Measurements from ENCODE around the gene IMP3.

Gene IMP3

GRCh38 chr15:75672646-75673425 lies 32.8 kb upstream of the IMP3 start:
- DNase-seq = no peak

DNA sequence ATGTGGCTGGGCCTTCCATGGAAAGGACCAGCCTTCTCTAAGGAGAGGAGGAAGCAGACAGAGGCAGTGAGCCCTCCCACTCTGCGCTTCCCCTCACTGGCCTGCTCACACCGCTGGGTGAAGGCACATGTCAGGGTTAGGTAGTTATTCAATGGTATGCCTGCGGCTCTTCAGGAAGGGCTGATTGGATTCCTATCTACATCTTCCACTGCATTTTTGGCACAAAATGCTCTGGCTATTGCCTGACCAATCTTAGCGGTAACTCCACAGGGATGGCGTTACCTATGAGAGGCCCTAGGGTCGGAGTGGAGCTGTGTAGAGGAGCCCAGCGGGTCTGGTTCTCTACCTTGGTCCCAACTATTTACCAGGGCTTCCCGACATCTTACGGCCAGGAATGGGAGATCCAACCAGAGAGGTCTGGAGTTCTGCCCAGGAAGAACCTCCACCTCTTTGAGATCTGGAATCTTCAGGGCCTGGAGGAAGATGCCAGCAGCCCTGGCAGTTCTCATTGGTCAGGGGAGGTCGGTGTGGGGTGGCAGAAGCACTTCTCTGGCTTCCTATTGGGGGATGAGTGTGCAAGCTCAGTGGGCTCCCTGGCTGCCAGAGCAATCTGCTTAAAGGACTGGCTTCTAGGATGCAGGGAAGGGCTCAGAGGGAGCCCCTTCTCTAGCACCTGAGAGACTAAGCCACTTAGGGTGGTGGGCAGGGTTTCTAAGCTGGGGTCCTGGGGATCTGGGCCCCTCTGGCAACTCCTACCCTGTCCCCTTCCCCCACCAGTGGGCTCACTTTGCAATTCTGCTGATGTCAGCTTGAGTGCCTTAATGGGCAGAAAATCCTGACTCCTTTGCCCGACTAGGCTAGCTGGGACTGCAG lies 31.9 kb upstream of the IMP3 start:
- no peak for DNase-seq

GRCh38 chr15:75669879-75670212 lies 29.8 kb upstream of the IMP3 start:
- DNase-seq = no peak

DNA sequence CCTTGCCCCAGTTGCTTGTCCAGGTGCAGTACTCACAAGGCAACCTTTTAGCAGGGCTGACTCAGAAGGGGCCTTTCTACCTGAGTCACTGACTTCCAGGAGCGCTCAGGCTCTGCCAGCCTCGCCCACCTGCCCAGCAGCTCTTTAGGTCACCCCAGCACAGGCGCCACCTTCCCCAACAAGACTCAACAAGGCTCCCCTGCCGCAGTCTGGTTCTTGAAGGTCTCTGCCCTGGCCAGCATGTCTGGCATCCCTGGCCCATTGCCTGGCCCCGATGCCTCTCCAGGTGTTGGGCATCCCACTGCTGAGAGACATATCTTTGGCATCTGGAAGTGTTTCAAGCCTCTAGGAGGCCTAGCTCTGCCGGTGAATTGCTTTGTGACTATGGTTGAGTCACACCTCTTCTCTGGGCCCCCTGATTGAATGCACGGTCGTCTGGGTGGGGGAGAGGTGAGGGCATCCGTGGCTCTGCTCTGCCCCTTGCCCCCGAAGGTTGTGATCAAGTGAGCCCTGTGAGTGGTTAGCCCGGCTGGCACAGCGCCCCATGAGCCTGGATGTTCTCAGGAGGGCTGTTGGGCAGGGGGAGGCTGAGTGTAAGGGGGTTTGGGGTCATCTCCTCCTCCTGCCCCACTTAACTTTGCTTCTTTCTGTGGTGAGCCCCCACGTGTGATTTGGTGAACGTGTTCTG lies 29.3 kb upstream of the IMP3 start:
- no peak for DNase-seq

DNA sequence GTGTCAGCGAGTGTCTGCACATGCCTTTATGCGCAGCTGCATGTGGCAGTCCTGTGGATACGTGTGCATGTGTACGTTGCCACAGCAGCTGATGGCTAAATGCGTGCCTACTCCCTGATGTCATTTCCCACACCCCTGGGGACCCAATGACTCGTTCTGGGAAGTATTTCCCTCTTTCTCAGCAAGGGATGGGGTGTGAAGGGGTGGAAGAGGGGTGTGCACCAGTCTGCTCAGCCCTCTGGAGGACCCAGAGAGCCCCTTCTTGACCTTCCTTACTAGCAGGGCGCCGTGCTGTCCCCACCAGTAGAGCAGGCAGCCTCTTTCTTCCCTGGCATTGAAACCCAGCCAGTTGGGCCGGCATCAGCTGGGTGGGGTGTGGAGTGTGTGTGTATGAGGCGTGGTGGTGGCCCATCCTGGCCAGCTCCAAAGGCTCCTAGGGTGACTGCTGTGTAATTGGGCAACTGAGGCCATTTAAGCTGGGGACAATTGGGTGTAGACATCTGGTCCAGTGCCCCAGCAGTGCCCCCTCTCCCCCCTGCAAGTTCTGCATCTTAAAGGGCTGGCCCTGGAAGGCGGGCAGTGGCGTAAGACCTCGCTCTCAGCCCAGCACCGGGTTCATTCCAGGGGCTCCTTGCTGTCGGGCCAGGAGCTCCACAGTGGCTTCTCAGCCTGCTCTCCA lies 26.9 kb upstream of the IMP3 start:
- no peak for DNase-seq

- DNase-seq = no peak
Measured at GRCh38 chr15:75663931-75664421, 24.0 kb upstream of the IMP3 start.

- no peak for DNase-seq
Measured at GRCh38 chr15:75662823-75663519, 22.9 kb upstream of the IMP3 start.

DNA sequence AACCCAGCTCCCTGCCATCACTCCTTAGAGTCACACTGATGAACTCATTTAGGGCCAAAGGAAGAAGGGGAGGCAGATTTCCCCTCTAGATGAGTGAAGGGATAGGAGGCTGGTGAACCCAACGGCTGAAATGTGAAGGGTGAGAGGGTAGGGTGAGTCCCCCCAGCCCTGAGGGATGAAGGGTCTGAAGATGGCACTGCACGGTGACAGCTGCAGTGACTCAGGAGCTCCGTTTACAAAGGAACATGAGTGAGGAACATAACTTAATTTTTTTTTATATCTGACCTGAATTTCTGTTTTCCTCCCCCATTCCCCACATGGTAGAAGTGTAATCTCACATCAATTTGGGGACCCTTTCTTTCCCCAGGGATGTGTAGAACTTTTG lies 21.7 kb upstream of the IMP3 start:
- no peak for DNase-seq

DNA sequence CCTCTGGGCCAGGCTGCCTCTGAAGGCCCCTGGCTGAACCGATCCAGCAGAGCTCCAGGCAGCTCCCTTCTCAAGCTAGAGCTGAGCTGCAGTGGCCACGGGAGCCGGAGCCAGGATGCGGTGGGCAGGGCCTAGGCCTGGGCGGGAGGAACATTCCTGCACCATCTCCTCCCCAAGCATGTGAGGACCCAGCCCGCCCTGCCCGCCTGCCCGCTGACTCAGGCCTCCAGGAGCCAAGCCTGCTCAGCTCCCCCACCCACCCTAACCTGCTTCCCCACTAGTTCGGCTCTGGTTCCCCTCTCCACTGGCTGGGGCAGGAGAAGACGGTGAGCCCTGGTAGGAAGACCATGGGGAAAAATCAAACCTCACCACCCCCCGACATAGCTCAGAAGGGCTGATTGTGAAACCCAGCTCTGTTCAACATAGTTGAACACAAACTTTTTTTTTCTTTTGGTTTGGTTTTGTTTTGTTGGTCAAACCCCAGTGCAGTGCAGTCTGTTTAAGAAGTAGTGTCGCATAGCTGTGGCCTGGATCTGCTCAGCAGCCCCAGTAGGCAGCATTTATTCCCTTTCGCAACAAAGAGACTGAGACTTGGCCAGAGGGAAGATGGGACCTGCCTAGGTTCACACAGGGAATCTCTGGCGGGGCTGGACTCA lies 21.2 kb upstream of the IMP3 start:
- DNase-seq = no peak

DNA sequence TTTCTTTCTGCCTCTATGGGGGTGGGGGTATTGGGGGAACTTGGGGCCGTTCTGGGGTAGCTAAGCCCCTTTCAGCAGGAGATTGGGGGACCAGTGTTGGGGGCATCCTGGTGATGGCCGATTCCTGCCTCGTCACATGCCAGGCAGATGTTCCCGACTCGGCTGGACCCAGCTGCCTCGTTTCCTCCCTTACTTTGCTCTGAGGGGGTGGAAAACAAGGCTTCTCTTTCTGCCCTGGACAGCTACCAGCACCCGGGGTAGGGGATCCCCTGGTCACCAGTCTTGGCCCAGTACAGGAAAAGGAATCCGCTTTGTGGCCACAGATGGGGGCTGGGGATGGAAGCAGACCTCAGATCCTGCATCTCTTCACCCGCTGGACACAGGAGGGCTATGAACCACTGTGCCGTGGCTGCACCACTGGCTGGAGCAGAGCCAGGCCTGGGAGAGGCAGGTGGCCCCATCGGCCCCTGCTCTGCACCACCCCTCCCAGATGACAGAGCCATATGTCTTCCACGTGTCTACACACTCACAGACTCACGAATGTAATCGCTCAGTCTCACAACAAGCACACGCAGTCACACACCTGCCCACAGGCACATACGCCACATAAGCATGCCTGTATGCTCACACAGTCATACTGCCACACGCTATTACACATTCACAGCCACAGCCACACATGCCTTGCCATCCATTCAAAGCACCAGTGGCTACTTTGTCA lies 20.1 kb upstream of the IMP3 start:
- no peak for DNase-seq

DNA sequence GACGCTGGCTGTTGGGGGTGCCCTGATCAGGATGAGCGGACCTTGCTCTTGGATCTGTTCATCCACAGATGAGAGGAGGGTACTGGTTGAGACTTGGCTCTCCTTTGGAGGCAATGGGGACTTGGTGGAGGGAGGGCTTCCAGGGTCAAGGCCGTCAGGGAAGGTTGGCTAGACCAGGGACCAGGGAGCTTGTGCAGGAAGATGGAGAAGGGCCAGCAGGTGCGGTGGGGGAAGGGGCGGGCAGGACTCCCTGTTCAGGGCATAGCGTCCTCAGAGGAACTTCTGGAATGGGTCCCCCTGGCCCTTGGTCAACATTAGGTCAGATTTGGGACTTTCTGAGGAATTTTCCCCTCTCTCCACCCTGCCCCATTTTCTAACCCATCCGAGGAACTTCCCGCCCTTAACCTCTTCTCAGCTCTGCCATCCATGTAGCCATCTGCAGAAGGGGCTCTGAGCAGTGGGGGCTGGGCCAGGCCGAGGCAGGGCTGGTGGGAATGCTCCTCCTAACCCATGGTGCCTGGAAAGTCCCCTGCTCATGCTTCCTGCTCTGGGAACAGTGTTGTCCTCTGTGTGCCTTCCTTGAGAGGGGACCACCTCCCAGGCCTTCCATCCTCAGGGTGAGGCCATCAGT lies 19.2 kb upstream of the IMP3 start:
- no peak for DNase-seq

DNA sequence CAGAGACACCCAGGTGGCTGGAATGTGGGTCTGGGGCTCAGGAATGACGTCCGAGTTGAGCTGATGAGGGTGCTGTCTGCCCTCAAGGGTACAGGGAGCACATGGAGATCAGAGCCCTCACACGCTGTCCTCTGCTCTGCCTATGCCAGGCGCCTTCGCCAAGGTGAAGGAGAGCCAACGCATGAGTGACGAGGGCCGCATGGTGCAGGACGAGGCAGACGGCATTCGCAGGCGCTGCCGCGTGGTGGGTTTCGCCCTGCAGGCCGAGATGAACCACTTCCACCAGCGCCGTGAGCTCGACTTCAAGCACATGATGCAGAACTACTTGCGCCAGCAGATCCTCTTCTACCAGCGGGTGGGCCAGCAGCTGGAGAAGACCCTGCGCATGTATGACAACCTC lies 16.8 kb upstream of the IMP3 start:
- DNase-seq = no peak

- DNase-seq = no peak
Measured at GRCh38 chr15:75656331-75656730, 16.3 kb upstream of the IMP3 start.

DNA sequence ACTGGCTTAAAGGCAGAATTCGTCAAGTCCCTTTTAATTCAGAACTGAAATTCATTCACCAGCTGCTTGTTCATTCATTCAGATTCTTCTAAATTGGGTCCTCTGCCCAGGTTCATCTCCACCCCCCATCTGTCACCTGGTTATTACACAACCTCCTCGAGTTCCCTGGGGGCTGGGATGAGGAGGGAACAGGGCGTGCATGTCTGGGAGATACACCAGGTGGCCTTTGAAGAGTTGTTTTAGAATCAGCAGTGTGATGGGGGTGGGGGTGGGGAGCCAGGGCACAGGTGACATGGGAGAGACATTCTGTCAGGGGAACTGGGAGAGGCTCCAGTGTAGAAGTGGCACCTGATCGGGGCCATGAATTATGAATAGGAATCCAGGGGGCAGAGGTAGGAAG lies 15.9 kb upstream of the IMP3 start:
- no peak for DNase-seq

DNA sequence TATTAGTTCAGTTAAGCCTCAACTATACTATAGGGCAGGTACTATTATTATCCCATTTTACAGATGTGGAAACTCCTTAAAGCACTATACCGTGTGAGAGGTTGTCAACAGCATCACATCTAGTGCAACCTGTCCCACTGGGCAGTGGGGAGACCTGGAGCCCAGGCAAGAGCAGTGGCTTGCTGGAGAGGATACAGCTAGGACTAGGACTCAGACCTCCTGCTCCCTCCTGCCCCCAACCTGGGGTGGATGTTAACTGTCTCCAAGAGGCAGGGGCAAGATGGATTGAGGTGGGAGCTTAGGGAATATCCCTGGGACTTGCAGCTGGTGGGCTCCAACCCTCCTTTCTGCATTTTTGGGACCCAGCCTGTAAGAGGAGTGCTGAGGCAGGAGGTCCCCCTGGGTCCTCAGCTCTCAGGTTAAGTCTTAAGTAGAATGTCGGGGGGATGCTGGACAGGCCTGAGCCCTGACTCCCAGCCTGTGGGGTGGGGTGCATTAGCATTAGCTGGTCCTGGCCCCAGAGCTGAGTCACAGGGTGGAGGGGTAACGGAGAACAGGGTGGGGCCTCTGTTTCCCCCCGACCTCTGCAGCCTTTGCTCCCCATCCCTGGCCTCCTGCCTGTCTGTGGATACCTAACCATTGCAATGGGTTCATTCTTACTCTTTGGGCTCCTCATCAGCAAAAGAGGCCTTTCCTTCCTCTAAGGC lies 14.3 kb upstream of the IMP3 start:
- DNase-seq = no peak

DNA sequence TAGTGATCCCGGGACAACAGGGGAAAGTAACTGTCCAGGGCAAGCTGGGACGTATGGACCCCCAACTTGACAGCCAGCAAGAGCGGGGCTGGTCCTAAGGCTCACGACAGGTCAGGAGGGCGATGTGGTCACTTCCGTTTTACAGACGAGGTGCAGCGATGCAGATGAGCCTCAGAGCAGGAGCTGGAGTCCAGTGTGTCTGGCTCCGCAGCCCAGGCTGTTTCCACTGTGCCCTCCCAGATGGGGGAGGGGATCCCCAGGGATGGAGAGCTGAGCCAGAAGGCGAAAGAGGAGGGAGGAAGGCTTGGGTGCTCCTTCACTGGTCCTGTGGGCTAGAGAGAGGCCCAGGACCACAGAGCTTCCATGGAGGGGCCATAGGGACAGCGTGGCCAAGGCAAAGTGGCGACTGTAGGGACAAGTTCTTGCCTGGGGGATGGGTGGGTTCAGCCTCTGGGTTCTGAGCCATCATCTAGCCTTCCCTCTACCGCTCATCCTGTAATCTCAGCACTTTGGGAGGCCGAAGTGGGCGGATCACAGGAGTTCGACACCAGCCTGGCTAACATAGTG lies 13.4 kb upstream of the IMP3 start:
- DNase-seq = no peak

- DNase-seq = no peak
Measured at GRCh38 chr15:75651810-75652543, 12.0 kb upstream of the IMP3 start.

GRCh38 chr15:75650908-75651809 lies 11.1 kb upstream of the IMP3 start:
- DNase-seq = no peak

Data from NCI-H748 treated with DMSO at 0.1 percent for 48 hours (cell line).